ENCODE results near the gene PRR3.

DNA sequence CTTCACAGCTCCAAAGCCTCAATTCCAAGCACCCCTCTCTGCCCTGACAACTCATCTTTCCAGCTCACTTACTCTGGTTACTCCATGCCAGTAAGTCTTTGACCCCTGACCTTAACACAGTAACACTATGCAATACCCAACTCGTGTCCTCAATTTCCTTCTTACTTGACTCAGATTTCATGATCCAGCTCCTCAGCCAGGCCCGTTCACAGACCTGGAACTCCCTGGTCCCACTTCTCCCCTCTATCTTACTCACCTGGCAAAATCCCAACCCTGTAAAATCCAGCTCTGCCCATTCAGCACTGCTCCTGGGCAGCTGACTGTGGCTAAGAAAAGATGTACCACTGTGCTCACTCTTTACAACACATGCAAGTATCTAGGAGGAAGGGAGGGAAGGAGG is 8.7 kb upstream of the PRR3 start:
- TF ChIP-seq, protein P1, sequence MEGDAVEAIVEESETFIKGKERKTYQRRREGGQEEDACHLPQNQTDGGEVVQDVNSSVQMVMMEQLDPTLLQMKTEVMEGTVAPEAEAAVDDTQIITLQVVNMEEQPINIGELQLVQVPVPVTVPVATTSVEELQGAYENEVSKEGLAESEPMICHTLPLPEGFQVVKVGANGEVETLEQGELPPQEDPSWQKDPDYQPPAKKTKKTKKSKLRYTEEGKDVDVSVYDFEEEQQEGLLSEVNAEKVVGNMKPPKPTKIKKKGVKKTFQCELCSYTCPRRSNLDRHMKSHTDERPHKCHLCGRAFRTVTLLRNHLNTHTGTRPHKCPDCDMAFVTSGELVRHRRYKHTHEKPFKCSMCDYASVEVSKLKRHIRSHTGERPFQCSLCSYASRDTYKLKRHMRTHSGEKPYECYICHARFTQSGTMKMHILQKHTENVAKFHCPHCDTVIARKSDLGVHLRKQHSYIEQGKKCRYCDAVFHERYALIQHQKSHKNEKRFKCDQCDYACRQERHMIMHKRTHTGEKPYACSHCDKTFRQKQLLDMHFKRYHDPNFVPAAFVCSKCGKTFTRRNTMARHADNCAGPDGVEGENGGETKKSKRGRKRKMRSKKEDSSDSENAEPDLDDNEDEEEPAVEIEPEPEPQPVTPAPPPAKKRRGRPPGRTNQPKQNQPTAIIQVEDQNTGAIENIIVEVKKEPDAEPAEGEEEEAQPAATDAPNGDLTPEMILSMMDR (IDR thresholded peaks at IDR 0.05), result no peak
- TF ChIP-seq YY1 (IDR thresholded peaks at IDR 0.05; ENCODE audit: low read depth), result no peak
- no peak for TF ChIP-seq TAF1 (IDR thresholded peaks at IDR 0.05; ENCODE audit: borderline replicate concordance, low read depth, low read length)
- TF ChIP-seq GATA2 (CRISPR knock-in tag; IDR thresholded peaks at IDR 0.05), result no peak
- TF ChIP-seq EP300 (IDR thresholded peaks at IDR 0.05; ENCODE audit: borderline replicate concordance in 1 of 2, low read depth in 1 of 2, low read length in 1 of 2), result no peak
